Posterior vena cava (tissue), 2 donors: ENCODE results near the gene RUNDC3A. TPM values are rescaled to one million over a fixed set of nuclear protein-coding genes. Genes with fewer than 3 reads are reported as not detected.
"Not testable (repeated sequence)": the region's sequence is repeated elsewhere in the genome, so short reads cannot be mapped to it uniquely, and the experiment has no call there.

ENCODE experiments used
- DNase-seq: peaks from one replicate; pipeline ENCODE4 v3.0.0-alpha.2; 2020; ENCODE audit warnings: low spot score
- intact Hi-C, 2 donors: fragments of 100-400 bp; cut with DNase I; formaldehyde crosslinking; loops; one replicate each; pipeline versions ENCODE4 v1.14.1 to v1.14.2; 2022 to 2023
- total RNA-seq, 2 donors: library from RNA; stranded (reverse); fragmentation: NEBNext Ultra II Directional; extraction: Animal tissue kit (Norgen Biotek cat#: 25700); gene quantifications; one replicate each; pipeline ENCODE4 v1.2.1, GENCODE V29; 2021
- donor health status: DM: yes; HTN: yes; CAD: no.
- donor health status: DM: yes; HTN: yes; CAD: no.

RUNDC3A gene
- total RNA-seq, 2 donors from 2014 or later, result 0.83 TPM; not detected in 1

DNA sequence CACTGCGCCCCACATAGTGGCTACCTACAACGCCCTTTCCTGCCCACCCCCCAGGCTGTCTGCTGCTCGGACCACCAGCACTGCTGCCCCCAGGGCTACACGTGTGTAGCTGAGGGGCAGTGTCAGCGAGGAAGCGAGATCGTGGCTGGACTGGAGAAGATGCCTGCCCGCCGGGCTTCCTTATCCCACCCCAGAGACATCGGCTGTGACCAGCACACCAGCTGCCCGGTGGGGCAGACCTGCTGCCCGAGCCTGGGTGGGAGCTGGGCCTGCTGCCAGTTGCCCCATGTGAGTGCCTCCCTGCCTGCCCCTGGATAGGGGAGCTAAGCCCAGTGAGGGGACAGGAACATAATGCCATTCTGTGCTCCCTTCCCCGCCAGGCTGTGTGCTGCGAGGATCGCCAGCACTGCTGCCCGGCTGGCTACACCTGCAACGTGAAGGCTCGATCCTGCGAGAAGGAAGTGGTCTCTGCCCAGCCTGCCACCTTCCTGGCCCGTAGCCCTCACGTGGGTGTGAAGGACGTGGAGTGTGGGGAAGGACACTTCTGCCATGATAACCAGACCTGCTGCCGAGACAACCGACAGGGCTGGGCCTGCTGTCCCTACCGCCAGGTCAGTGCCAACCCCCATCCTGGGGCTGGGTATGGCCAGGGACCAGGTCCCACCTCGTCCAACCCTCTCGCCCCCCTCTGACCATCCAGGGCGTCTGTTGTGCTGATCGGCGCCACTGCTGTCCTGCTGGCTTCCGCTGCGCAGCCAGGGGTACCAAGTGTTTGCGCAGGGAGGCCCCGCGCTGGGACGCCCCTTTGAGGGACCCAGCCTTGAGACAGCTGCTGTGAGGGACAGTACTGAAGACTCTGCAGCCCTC is 43.8 kb downstream of the RUNDC3A start:
- no peak for DNase-seq
- intact Hi-C loops, result no loop called here

DNA sequence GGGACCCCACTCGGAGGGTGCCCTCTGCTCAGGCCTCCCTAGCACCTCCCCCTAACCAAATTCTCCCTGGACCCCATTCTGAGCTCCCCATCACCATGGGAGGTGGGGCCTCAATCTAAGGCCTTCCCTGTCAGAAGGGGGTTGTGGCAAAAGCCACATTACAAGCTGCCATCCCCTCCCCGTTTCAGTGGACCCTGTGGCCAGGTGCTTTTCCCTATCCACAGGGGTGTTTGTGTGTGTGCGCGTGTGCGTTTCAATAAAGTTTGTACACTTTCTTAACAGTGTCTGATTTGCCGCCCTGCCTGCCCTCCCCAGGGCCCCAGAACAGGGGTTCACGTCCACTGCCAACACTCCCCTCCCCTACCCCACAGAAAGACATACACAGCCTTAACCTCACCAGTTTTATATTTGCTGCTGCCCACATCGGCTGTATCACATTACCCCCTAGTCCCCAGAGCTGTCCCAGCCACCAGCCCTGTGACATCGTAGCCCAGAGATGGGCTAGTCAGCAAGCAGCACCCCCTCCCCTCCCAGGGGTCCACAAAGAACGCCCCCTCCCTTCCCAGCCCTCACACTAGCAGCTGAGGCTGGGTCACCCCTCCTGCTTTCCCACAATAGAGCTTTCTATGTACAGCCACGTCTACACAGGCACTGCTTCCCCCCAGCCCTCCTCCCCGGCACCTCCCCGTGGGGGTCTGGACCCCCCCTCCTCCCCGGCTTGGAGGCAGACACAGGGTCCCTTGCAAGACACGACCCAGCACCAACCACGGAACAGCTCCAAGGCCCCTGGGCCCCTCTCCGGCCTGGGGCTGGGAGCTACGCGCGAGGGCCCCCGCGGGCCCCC is 44.6 kb downstream of the RUNDC3A start:
- intact Hi-C loops, result no loop called here
- no peak for DNase-seq

GRCh38 chr17:44353672-44354331 is 45.4 kb downstream of the RUNDC3A start:
- intact Hi-C loops, result no loop called here
- DNase-seq, result no peak

- no peak for DNase-seq
- intact Hi-C loops, result no loop called here
These were observed 46.5 kb downstream of the RUNDC3A start for GRCh38 chr17:44354582-44355561.

DNA sequence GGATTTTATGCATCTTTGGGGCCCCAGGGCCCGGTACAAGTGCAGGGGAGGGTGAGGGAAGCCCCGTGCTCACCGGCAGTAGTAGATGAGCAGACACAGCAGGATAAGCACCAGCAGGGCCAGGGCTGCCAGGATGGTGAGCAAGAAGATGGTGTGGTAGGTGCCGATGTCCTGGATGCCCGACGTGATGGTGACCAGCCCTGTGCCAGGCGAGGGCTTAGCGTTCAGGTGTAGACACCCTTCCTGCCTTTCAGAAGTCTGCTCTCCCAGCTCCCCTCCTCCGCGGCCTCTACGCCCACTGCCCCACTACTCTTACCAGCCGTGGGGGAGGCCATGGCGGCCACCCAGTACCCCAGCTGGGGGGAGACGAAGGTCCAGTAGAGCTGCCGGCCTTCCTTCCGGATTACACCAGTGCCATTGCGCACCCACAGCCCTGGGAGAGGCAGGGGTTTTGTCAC is 47.3 kb downstream of the RUNDC3A start:
- intact Hi-C loops, result no loop called here
- no peak for DNase-seq

- intact Hi-C loops, result no loop called here
- DNase-seq, result no peak
These were observed 47.8 kb downstream of the RUNDC3A start for GRCh38 chr17:44356241-44356640.

DNA sequence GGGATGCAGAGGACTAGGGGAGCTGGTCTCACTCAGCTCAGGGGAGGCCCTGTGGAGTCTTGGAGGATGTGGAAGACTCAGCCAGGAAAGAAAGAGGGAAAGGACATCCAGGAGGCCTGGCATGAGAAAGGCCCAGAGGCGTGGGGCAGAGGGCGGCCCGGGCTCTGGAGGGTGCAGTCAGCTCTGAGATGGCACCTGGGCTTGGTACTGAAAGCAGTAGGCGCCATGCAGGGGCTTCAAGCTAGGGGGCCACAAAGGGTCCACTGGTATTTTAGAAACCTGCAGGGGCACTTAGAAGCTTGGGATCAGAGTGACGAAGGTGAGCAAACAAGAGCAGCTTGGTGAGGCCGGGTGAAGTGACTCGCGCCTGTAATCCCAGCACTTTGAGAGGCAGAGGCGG is 49.7 kb downstream of the RUNDC3A start:
- intact Hi-C loops, result no loop called here

DNA sequence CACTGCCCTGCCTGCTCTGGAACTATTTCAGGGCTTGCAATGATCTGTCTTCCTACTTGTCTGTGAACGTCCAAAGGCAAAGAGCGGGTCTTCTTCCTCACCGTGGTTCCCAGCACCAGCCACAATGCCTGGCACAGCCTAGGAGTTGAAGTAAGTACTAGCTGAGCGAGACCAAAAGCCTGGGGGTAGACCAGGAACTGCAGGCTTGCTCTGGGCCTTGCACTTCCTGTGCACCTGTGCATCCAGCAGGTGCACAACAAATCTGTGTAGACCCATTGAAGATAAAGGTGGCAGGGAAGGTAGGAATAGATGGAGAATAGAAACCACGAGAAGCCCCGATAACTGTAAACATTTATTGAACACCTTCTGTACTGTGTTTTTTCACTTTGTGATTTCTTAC is 50.6 kb downstream of the RUNDC3A start:
- DNase-seq, result no peak
- intact Hi-C loops, result no loop called here

More for the DNA sequence above, 49.7 kb downstream of the RUNDC3A start:
- no peak for DNase-seq

DNA sequence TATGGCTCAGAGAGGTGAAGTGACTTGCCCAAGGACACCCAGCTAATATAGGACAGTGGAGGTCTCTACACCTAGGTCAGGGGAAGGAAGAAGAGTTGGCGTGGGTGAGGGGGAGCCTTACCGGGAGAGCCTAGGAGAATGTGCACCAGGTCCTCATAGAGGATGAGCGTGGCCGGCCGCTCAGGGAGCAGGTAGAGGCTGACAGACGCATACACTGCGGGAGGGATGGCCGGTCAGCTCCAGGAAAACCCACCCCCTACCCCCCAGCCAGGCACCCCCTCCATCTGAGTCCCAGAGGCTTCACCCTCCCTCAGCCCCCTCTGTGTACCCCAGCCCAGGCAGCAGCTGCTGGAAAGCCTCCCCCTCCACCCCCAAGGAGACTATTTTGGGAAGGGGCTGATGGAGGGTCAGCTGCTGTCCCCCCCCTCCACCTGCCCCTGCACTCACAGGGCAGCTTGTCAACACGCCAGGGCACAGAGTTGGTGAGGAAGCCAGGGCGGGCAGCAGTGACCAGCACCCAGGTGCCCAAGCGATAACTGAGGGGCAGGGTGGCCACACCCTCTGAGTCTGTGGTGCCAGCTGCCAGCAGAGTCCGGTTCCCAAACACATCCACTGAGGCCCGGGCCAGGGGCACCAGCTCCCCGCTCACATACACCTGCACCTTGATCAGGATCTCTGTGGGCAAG is 51.2 kb downstream of the RUNDC3A start:
- intact Hi-C loops, result no loop called here
- no peak for DNase-seq

DNA sequence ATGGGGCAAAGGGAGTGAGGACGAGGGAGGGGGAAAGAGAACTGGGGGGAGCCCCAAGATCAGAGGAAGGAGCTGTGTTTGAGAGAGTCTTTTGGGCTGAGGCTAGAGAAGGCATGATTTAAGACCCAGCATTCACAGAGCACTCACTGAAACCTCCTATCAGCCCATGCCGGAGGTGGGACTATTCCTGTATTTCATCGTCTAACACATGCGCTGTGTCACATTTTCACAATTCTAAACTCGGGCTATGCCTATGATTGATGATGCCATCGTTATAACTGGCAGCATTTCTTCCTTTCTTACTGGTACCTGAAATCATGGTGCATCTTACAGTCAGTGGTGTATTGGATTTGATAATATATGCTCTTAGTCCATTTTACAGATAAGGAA is 51.7 kb downstream of the RUNDC3A start:
- intact Hi-C loops, result no loop called here
- DNase-seq, result no peak

GRCh38 chr17:44360826-44361225 is 52.4 kb downstream of the RUNDC3A start:
- DNase-seq, result no peak
- intact Hi-C loops, result no loop called here

DNA sequence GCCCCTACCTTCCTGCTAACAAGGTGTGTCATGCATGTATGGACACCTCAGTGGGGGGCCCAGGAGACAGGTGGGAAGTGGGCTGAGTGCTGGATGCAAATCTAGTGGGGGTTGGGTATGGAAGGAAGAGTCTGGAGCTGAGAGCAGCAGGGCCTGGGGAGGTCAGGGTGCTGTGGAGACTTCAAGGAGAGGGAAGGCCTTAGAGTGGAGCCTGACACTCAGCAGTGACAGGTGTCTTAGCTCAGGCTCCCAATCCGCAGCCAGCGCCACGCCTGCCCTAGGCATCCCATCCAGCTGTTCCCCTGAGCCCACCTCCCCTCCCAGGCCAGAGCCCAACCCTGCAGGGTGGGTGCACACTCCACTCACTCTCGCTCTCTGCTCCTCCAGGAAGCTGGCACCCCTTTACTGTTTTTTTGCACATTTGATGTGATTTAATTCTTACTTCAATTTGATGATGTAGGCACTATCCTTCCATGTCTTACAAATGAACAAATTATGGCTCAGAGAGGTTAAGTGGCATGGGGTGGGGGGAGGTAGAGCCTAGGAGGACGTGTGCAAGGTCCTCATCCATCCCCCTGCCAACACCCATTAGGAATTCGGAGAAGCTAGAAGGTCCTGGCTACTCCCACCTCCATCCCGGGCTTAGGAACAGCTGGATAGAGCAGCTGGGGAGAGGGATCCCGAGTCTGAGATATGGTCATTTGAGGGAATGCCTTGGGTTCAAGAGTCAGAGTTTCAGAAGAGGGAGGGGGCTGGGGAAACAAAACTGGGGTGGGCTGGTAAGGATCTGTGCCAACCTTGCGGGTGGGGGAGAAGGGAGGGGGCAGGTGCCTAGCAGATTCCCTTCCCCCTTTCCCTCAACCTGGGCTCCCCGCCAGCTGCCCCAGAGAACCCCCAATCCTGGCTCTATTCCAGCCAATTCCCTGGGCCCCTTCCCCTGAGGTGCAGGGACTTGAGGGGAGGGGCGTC is 53.2 kb downstream of the RUNDC3A start:
- intact Hi-C loops, result no loop called here

GRCh38 chr17:44362459-44362948 is 54.1 kb downstream of the RUNDC3A start:
- no peak for DNase-seq
- intact Hi-C loops, result no loop called here

More for the DNA sequence above, 53.2 kb downstream of the RUNDC3A start:
- DNase-seq, result no peak

DNA sequence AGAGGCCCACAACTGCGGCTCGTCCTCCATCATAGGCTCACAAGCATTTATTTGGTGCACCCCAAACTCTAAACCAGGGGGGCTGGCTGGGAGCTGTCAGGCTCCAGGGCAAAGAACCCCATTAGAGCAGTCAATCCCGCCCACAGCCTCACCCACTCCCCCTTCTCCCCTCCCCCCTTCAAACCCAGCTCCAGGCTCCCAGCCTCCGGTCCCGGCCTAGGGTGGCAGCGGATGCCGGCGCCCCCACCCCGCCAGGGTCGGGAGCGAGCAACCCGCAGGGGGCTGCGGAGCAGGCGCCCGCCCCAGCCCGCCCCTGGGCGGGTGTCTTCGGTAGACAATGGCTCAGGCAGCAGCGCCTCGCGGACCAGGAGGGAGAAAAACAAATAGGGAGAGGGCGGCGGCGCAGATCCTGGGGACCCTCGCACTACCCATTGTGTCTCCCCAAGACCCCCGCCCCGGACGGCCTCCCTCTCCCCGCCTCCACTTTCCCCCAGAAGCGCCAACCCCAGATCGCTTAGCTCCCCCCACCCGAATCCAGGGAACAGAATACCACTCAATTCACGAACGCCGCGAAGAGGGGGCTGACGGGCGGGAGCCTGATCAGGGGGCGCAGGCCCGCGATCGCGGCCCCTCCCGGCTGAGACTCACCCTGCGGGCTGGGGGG is 54.7 kb downstream of the RUNDC3A start:
- DNase-seq, result no peak
- intact Hi-C loops, result no loop called here

DNA sequence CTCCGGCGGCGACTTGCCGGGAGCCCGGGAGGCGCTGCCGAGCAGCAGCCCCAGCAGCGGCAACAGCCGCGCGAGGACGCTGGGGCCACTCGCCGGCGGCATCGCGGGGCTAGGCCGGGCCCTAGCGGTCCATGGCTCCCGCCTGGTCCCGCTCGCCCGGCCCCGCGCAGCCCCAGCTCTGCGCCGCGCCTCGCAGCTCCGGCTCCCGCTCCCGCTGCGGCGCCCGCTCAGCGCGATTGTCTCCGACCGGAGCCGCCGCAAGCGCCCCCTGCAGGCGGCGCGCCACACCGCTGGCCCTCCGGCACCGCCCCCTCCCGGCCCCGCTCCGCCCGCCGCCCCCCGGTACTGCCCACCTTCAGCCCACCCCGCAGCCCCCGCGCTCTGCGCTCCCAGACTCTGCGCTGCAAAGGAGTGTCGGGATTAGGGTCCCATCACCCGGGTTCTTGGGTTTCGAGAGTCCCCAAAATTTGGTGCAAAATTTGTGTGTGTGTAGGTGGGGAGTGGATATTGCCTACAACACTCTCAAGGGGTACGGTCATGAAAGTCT is 55.3 kb downstream of the RUNDC3A start, which contains the start of gene FAM171A2:
Gene FAM171A2 (minus strand): TSS at position 241 of the 547 bp plus-strand sequence. CDS start 139 bp downstream, at position 102.
- DNase-seq, result no peak
- intact Hi-C loops, result no loop called here

- intact Hi-C loops, DNase-seq: not testable (repeated sequence)
These were observed 56.6 kb downstream of the RUNDC3A start for GRCh38 chr17:44365051-44365450.
